HG02973 (cell line): ENCODE data around the gene TRIB2.

Experiments
- ATAC-seq: cut with Tn5 transposase; IDR thresholded peaks from one replicate; pipeline ENCODE4 v1.9.1; 2021; ENCODE audit warnings: moderate library complexity; ENCODE audit not compliant: unreplicated experiment

TRIB2 gene

DNA sequence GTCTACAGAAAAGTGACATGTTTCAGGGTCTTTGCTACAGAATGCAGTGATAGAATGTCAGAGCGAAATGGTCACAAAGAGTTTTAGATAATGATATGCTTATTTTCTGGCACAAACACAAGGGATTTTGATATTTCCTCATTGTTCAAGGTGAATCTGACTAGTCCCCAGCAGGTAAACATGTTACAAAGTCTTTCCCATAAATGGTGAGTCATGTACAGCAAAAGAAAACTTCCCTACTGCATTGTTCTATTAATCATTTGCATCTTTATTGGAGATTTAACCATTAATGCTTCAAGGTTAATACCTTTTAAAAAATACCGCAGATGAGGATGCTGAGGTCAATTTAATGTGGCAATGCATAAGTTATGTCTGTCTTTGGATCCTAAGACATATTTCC lies 19.1 kb upstream of the TRIB2 start:
- no peak for ATAC-seq

GRCh38 chr2:12700989-12701388 lies 15.7 kb upstream of the TRIB2 start:
- ATAC-seq: no peak

GRCh38 chr2:12701786-12702167 lies 15.0 kb upstream of the TRIB2 start:
- ATAC-seq: no peak

GRCh38 chr2:12702168-12703121 lies 14.3 kb upstream of the TRIB2 start:
- no peak for ATAC-seq

DNA sequence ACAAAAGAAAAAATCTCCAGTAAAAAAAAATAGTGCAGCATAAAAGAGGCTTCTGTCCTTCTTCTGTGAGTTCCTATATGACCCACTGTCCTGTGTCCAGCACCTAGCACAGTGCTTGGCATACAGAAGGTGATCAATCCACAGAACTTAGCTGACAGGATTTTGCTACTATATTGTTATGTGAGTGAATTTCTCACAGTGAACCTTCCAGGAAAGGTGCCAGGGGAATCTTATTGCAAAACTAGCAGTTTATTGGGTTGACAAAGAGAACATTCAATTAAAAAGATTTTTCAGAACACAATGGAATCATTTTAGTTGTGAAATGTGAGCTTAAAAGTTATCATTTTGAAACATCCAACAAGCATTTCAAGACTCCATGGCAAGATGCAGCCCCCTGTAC lies 12.4 kb upstream of the TRIB2 start:
- ATAC-seq: no peak

DNA sequence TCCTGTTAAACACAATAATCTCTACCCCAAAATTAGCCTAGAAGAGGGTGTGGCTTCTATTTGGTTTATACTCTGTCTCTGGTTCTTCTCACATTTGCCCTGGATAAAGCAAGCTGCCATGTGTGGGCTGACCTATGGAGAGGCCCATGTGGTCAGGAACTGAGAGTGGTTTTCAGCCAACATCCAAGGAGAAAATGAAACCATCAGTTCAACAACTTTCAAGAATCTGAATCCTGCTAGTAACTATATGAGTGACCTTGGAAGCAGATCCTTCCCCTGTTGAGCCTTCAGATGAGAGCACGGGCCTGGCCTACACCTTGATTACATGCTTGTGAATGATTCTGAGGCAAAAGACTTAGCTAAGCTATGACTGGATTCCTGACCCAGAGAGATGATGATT lies 11.5 kb upstream of the TRIB2 start:
- no peak for ATAC-seq

DNA sequence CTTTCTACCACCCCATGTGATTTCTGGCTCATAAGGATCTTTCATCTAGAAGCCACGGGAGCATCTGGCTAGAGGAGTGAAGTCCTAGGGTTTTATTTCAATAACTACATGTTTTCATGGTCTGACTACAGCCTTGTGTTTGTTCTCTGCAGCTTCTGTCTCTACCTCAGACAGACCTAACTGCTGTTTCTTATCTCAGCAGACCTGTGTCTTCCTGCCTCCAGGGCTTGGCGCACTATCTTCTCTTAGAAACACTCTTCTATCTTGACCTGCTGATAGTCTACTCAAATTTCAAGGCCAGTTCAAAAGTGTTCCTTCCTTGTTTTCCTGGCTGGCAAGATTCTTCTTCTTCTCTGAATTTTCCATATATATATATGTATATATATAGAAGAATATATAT lies 11.0 kb upstream of the TRIB2 start:
- ATAC-seq: no peak

GRCh38 chr2:12708508-12709206 lies 8.1 kb upstream of the TRIB2 start:
- ATAC-seq: no peak

DNA sequence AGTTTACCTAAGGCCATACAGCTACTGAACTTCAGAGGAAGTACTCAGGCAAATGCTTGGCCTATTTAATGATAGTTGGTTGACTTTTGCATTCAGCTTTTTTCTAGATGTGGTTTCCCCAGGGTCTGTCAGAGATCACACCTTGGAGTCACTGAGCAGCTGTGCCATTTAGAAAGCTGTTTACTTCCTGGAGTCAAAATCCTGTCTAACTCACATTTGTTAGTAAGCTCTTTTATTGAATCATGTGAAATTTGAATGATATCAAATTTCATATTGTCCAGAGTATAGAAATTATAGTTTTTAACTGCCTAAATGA lies 7.6 kb upstream of the TRIB2 start:
- ATAC-seq: no peak

GRCh38 chr2:12710301-12710700 lies 6.4 kb upstream of the TRIB2 start:
- no peak for ATAC-seq

- ATAC-seq: no peak
Measured at GRCh38 chr2:12711339-12711738, 5.4 kb upstream of the TRIB2 start.

DNA sequence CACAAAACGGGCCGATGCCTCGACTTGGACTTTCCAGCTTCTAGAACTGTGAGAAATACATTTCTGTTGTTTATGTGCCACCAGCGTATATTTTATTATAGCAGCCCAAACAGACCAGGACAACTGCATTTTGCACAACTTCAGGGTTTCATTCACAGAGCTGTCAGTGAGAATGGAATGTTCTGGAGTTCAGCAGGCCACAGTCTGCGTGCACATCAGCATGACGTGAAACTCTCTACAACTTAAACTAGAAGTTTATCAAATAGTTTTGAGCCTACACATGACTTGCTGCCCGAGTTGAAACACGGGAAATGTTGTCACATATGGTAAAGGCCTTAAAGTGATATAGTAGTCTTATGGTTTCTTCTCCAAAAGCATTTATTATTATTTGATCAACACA lies 3.9 kb upstream of the TRIB2 start:
- no peak for ATAC-seq

DNA sequence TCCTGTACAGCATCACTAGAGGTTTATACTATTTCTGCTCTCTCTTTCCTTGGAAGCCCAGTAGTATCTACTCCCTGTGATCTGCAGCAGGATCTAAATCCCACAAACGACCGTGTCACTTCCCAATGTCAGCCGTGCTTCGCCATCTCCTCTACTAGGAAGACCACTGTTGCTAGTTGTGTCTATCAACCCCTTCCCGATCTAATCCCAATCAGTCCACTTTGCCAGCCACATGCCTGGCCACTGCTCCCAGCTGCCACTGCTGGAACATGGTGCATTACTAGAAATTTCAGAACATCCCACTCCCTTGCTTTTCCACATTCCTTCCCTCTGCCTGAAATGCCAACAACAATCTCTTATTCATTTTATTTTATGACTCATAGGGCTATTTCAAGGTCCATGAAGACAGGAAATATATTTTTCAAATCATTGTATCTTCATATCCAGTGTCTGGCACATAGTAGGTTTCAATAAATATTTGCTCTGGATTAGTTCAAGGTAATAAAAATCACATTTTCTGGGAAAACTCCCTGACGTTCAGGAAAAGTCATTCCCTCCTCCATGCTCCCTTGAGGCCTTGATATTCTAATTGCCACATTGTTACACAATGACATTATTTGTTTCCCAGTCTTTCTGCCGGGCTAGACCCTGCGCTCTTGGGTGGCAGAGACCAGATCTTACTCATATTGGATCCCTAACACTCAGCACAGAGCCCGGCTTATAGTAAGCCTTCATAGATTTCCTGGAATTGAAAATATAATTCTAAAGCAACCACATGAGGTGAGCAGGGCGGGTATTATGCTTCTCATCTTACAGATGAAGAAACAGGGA lies 2.1 kb upstream of the TRIB2 start:
- ATAC-seq: no peak

DNA sequence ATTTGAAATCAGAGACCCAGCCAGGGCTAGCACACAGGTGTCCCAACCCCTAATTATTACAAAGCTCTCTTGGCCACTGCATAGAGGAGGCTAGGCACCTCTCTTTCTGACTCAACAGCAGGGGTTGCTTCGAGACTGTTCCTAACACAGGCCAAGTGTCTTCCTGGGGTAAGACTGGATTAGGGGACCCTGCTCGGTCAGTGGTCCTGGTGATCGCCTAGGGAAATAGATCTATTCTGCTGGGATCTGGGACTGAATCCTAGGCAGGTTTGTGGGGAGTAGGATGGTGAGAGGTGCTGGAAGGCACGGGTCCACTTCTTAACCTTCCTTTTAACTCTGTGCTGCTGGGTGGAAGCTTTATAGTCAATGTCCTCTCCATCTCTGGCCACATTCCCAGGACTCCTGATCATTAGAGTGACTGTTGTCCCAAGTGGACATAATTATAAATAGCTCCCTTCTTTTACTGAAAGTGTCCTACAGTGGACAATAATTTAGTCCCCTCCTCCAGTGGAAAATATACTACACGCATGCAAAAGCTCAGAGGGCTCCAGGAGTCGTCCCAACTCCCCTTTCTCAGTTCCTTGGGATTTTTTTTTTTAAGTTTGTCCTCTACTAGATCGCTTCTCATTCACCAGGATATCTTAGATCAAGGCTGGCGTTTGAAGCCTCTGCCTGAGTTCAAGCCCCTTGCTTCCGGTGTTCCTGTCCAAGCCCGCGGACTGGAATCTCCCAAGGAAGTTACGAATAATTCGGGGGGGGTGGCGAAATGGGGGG lies 1.3 kb upstream of the TRIB2 start:
- no peak for ATAC-seq

DNA sequence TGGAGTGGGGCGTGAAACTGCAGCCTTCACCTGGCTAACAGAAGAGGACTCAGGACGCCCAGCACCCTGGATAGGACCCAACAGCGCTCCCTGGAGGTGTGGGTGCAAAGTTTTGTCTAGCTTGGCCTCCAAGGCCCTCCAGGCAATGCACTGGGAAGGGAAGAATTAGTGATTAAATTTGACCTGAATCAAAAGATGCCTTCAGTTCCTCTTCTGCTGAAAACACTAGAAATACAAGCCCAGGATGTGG lies 779 bp upstream of the TRIB2 start:
- peak; percentile 30 for ATAC-seq

DNA sequence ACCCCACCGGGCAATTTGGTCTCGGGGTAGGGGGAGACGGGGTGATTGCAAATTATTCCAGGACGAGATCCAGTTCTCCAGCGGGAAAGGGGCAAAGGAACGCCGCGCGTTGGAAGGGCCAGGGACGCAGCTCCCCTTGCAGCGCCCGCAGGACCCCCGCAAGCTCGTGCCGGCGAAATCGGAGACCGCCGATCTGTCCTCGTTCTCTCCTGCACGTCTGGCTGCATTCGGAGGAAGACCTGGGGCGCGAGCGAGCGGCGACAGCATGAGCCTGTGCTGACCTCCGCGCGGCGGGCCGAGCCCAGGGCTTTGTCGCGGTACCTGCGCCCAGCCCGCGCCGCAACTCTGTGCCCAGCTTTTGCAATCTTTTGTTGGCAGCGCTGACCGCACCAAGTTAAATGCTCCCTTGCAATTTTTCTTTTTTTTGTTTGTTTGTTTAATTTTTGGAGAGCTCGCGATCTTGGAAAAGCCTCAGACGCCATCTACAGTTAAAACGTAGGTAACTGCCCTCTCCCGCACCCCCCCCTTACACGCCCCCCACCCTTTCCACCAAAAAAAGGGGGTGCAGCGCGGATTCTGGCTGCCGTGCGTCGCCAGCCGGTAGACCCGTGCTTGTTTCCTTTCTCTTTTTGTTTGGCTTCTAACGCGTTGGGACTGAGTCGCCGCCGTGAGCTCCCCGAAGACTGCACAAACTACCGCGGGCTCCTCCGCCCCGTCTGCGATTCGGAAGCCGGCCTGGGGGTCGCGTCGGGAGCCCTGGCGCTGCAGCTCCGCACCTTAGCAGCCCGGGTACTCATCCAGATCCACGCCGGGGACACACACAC lies 667 bp downstream of the TRIB2 start:
- peak; percentile 34 for ATAC-seq

- ATAC-seq: no peak
Measured at GRCh38 chr2:12718015-12718671, 1.4 kb downstream of the TRIB2 start.

DNA sequence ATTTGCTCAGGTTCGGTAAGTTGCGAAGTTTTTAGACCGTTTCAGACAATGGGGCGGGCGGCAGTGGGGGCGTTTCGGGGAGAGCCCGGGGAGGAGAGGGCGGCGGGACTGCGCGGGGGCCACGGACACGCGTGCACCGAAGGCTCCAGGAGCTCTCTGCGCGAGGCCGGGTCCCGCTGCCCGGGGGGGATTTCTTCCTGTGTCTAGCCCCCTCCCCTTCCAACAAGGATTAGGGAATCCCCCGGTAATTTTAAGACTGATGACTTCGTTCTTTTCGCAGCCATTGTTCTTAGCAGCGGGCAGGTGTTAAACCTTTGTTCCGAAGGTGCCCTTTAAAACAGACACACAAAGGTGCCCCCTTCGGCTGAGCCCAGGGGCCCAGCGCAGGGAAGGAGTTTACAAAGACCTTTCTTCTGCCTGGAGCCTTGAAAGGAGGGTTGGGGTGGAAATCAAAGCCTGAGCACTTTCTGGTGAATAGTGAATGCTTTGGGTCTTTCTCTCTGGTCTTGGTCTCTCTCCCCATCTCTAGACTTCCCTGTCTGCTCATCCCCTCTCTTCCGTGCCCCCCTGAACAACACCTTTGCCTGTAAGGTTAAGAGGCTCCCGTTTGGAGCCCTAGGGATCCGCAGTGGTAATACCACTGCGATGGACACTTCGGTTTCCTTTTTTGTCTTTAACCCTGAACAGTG lies 2.1 kb downstream of the TRIB2 start:
- ATAC-seq: no peak
